ENCODE data around the gene NLRP5.
"Not testable (repeated sequence)": the region's sequence is repeated elsewhere in the genome, so short reads cannot be mapped to it uniquely, and the experiment has no call there.

Gene NLRP5

GRCh38 chr19:55986487-55986886 lies at the start of gene NLRP5:
Gene NLRP5, plus strand, starts transcription at chr19:55986775.
- DNase-seq = no peak

- DNase-seq = no peak
Observed at GRCh38 chr19:55939206-55939605, 47.4 kb upstream of the NLRP5 start.

GRCh38 chr19:55940306-55940705 lies 46.3 kb upstream of the NLRP5 start:
- DNase-seq = no peak

- no peak for DNase-seq
Observed at GRCh38 chr19:55947532-55947931, 39.0 kb upstream of the NLRP5 start, which contains the start of gene NLRP8. Gene NLRP8, plus strand, starts transcription at chr19:55947832.

GRCh38 chr19:55950566-55950965 lies 36.0 kb upstream of the NLRP5 start:
- DNase-seq = not testable (repeated sequence)

GRCh38 chr19:55956431-55956830 lies 30.1 kb upstream of the NLRP5 start:
- DNase-seq = no peak

GRCh38 chr19:55958356-55958755 lies 28.2 kb upstream of the NLRP5 start:
- no peak for DNase-seq

- DNase-seq = no peak
Observed at GRCh38 chr19:55959996-55960675, 26.4 kb upstream of the NLRP5 start.

GRCh38 chr19:55962186-55962585 lies 24.4 kb upstream of the NLRP5 start:
- DNase-seq = no peak

- DNase-seq = no peak
Observed at GRCh38 chr19:55973982-55974381, 12.6 kb upstream of the NLRP5 start.

GRCh38 chr19:55980415-55980814 lies 6.2 kb upstream of the NLRP5 start:
- no peak for DNase-seq

GRCh38 chr19:55985254-55985653 lies 1.3 kb upstream of the NLRP5 start:
- no peak for DNase-seq

GRCh38 chr19:55990831-55991230 lies 4.3 kb downstream of the NLRP5 start:
- DNase-seq = no peak

- DNase-seq = no peak
Observed at GRCh38 chr19:55993492-55993891, 6.9 kb downstream of the NLRP5 start.

GRCh38 chr19:56014765-56015164 lies 28.2 kb downstream of the NLRP5 start:
- no peak for DNase-seq

- no peak for DNase-seq
Observed at GRCh38 chr19:56015756-56016155, 29.2 kb downstream of the NLRP5 start.

- not testable (repeated sequence) for DNase-seq
Observed at GRCh38 chr19:56019325-56019724, 32.8 kb downstream of the NLRP5 start.

GRCh38 chr19:56020355-56020975 lies 33.9 kb downstream of the NLRP5 start:
- DNase-seq = not testable (repeated sequence)

GRCh38 chr19:56026769-56027168 lies 40.2 kb downstream of the NLRP5 start:
- DNase-seq = no peak

- no peak for DNase-seq
Observed at GRCh38 chr19:56053596-56053995, 67.0 kb downstream of the NLRP5 start.

GRCh38 chr19:56066152-56067023 lies 79.8 kb downstream of the NLRP5 start:
- DNase-seq = peak; percentile 40 to 64

- no peak for DNase-seq
Observed at GRCh38 chr19:56069642-56070041, 83.1 kb downstream of the NLRP5 start.

GRCh38 chr19:56071151-56071550 lies 84.6 kb downstream of the NLRP5 start:
- DNase-seq = no peak

- peak; percentile 30 to 49 for DNase-seq
Observed at GRCh38 chr19:56076498-56076897, 89.9 kb downstream of the NLRP5 start.

Measured in CD4-positive, alpha-beta T cell treated with Interferon alpha-2 for 1 hour (primary cell).